Superior temporal gyrus (tissue), 1 donor: ENCODE measurements around the gene FOXA3.
"Not testable (repeated sequence)": the region's sequence is repeated elsewhere in the genome, so short reads cannot be mapped to it uniquely, and the experiment has no call there.

Experiments used
- DNase-seq: peaks from one replicate; pipeline ENCODE4 v3.0.0-alpha.2; 2016; ENCODE audit errors: extremely low spot score

Gene FOXA3

DNA sequence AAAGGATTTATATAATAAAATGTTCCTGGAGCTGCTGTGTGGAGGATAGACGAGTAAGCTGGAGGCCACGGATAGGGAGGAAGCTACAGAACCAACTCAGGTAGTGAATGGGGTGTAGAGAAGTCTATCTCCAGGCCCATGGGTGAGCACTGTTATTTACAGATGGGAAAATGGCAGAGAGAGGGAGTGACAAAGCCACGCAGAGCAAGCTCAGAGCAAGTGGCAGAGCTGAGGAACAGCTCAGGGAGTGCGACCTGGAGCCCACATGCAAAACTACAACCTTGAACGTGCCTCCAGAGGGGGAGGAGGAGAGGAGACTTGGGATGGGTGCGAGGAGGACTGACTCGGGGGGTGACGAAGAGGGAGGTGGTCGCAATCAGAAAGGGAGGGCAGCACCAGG, 35.6 kb upstream of the FOXA3 start:
- no peak for DNase-seq

DNA sequence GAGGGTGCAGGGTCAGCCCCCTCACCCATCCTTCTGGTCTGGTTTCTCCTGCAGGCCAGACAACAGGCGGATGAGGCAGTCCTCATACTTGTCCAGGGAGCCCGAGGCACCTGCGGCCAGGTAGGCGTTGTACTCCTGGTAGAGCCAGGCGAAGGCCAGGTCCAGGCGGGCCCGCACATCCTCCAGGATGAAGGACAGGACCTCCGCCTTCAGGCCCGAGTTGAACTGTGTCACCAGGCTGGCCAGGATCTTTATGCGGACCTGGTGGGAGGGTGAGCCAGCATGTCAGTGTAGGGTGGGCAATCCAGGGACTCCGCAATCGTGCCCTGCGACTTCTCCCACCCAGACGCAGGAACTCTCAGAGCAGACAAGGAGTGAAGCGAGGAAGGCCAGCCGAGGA, 35.2 kb upstream of the FOXA3 start:
- DNase-seq = no peak

- DNase-seq = no peak
Measured at GRCh38 chr19:45834970-45835369, 29.2 kb upstream of the FOXA3 start.

DNA sequence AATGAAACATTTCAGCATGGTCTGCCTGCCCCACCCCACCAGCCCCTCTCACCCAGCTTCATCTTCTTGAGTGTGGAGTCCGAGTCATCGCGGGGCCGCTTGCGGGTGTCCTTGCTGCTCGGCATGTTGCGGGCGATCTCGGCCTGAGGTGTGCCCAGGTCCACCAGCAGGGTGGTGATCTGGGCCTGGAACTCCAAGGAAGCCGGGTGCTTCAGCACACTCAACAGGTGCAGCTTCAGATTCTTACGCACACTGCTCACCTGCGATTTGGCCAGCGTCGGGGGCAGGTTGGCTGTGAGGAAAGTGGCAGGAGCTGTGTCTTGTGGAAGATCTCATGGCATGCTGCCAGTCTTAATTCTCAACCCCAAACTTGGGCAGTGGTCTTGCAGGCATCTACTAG, 21.9 kb upstream of the FOXA3 start:
- no peak for DNase-seq

GRCh38 chr19:45847663-45848062, 16.5 kb upstream of the FOXA3 start:
- no peak for DNase-seq

GRCh38 chr19:45848922-45849321, 15.2 kb upstream of the FOXA3 start:
- no peak for DNase-seq

DNA sequence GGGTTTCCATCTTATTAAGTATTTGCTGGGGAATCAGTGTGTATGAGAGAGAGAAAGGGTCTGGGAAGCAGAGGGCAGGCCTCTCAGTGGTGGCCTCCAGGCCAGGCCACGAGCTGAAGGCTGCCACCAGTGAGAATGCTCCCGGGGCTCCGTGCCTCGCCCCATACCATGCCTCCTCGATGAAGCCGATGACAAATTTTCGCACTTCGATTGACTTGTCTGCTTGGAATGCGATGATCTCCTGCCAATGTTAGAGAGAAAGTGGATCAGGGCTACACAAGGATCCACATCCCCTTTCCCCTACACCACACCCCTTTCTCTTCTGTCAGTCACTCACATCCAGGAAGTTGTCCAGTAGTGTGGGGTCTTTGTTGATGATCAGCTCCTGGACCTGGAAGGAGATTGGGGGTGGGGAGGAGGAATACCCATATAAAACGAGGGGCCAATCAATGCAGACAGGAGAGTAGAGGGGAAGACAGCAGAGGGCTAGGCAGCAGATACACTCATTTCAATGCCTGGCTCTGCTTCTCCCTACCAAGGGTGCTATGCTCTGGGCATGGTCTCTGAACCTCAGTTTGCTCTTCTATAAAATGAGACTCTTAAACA, 11.9 kb upstream of the FOXA3 start:
- no peak for DNase-seq

DNA sequence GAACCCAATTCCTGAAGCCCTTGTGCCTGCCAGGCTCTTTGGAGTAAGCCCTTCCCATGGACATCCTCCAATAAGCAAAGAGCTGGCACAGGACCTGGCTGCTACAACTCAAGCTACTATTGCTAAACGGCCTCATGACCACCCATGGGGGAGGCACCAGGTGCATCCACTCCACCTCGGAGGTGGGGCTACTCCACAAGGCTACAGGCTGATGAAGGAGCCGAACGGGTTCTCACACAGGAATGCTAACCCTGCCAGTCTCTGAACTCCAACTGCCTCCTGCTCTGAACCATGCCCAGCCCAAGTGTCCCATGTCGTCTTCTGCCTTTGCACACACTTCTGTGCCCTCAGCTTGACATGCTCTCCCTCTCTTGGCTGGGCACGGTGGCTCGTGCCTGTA, 11.1 kb upstream of the FOXA3 start:
- no peak for DNase-seq

GRCh38 chr19:45854167-45854778, 9.9 kb upstream of the FOXA3 start:
- no peak for DNase-seq

DNA sequence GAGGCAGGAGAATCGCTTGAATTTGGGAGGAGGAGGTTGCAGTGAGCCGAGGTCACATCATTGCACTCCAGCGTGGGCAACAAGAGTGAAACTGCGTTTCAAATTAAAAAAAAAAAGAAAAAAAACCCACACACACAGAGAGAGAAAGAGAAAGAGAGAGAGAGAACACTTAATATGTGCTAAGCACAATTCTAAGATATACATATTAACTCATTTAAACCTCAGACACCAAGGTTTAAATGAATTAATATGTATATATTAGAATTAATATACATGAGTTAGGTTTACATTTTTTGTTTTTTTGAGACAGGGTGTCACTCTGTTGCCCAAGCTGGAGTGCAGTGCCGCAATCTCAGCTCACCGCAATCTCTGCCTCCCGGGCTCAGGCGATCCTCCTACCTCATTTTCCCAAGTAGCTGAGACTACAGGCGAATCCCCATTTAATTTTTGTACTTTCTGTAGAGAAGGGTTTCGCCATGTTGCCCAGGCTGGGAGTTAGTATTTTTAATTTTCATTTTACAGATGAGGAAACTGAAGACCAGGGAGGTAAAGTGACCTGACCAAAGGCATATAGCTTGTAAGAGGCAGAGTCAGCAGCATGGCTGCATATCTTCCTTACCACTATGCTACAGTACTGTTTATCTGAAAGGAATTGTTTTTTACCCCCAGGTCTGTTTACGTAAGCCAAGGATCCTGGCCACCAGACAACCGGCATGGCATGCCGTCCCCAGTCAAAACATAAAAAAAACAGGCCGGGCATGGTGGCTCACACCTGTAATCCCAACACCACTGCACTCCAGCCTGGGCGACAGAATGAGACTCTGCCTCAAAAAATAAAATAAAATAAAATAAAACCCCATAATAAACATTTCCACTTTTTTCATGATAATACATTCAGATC, 3.5 kb upstream of the FOXA3 start:
- DNase-seq = no peak

GRCh38 chr19:45862271-45862563, 1.9 kb upstream of the FOXA3 start:
- no peak for DNase-seq

GRCh38 chr19:45862564-45863334, 1.4 kb upstream of the FOXA3 start, which contains the start of gene SYMPK:
SYMPK (minus strand) TSS chr19:45863147; CDS start chr19:45854495, 8,652 bp downstream.
- DNase-seq = peak; percentile 99

GRCh38 chr19:45863335-45863839, 739 bp upstream of the FOXA3 start:
- DNase-seq = no peak

- no peak for DNase-seq
Measured at GRCh38 chr19:45864629-45865082, 530 bp downstream of the FOXA3 start.

DNA sequence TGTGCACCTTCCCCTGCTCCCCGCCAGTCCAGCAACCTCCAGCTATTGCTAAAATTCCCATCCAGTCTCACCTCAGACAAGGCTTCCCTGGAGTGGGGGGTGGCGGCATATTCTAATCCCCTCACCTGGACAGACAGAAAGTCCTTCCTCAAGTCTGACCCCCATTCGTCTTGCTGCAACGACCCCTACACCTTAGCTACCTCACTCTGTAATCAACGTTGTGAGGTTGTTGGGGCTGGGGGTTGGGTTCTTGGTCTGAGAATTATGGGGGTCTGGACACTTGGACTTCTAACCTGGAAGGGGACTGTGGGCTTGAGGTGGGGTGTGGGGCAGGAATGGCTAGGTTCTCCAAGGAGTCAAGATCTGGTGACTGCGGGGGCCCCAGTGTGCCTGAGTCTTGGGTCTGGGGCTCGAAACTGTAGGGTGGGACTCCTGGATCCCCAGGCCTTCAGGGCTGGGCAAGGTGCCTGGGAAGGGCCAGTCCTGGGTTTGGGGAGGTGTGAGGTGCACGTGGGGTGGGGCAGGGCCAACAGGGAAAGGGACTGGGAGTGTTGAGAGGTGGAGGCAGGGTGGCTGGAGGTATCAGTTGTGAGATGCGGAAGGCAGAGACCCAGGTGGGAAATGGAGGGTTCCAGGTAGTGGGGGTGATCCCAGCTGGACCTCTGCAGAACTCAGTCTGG, 1.3 kb downstream of the FOXA3 start:
- no peak for DNase-seq

- no peak for DNase-seq
Measured at GRCh38 chr19:45866400-45867176, 2.5 kb downstream of the FOXA3 start.

- not testable (repeated sequence) for DNase-seq
Measured at GRCh38 chr19:45867241-45867640, 3.1 kb downstream of the FOXA3 start.

GRCh38 chr19:45870798-45871197, 6.7 kb downstream of the FOXA3 start:
- DNase-seq = no peak

GRCh38 chr19:45872095-45872919, 8.2 kb downstream of the FOXA3 start:
- no peak for DNase-seq
